GM19239 (cell line): ENCODE results near the gene UVSSA.

Experiments
- DNase-seq: peaks from one replicate; pipeline ENCODE4 v3.0.0; 2011; ENCODE audit warnings: low spot score; ENCODE audit not compliant: insufficient read length
- FAIRE-seq: peaks from 2 replicates; lab custom pipeline; 2011; peaks lifted over from hg19 to GRCh38; lab: Jason Lieb, UNC

Gene UVSSA

GRCh38 chr4:1345903-1346780, 866 bp upstream of the UVSSA start:
- no peak for DNase-seq
- no peak for FAIRE-seq

- FAIRE-seq (peak; percentile 88), DNase-seq (peak; percentile 88)
Observed at GRCh38 chr4:1347410-1347864, 429 bp downstream of the UVSSA start.

GRCh38 chr4:1348014-1348513, 1.1 kb downstream of the UVSSA start:
- DNase-seq, result no peak
- no peak for FAIRE-seq

- DNase-seq (no peak), FAIRE-seq (no peak)
Observed at GRCh38 chr4:1348746-1349145, 1.7 kb downstream of the UVSSA start.

GRCh38 chr4:1349359-1350168, 2.6 kb downstream of the UVSSA start:
- FAIRE-seq, result no peak

GRCh38 chr4:1350169-1350520, 3.1 kb downstream of the UVSSA start:
- no peak for FAIRE-seq
- no peak for DNase-seq

More at GRCh38 chr4:1349359-1350168, 2.6 kb downstream of the UVSSA start:
- DNase-seq, result no peak

GRCh38 chr4:1351854-1352566, 5.0 kb downstream of the UVSSA start:
- peak; percentile 94 for FAIRE-seq
- DNase-seq, result peak; percentile 96

GRCh38 chr4:1352567-1352900, 5.5 kb downstream of the UVSSA start:
- no peak for FAIRE-seq
- no peak for DNase-seq

GRCh38 chr4:1353186-1354055, 6.4 kb downstream of the UVSSA start:
- no peak for FAIRE-seq
- no peak for DNase-seq

GRCh38 chr4:1354136-1354982, 7.4 kb downstream of the UVSSA start:
- FAIRE-seq (no peak), DNase-seq (no peak)

- FAIRE-seq, result no peak
- no peak for DNase-seq
Observed at GRCh38 chr4:1354983-1355275, 7.9 kb downstream of the UVSSA start.

- FAIRE-seq, result no peak
- no peak for DNase-seq
Observed at GRCh38 chr4:1355378-1355777, 8.4 kb downstream of the UVSSA start.

- peak; percentile 33 for FAIRE-seq
- peak; percentile 69 for DNase-seq
Observed at GRCh38 chr4:1356181-1356998, 9.4 kb downstream of the UVSSA start.

- no peak for DNase-seq
- no peak for FAIRE-seq
Observed at GRCh38 chr4:1357356-1358248, 10.6 kb downstream of the UVSSA start.

GRCh38 chr4:1358421-1359143, 11.6 kb downstream of the UVSSA start:
- FAIRE-seq, result no peak
- no peak for DNase-seq

- no peak for FAIRE-seq
- no peak for DNase-seq
Observed at GRCh38 chr4:1359144-1359501, 12.1 kb downstream of the UVSSA start.

GRCh38 chr4:1359976-1360375, 13.0 kb downstream of the UVSSA start:
- DNase-seq, result no peak
- no peak for FAIRE-seq
